Stomach smooth muscle (tissue), 2 donors: ENCODE data around the gene SLMAP.

Experiments used
- H3K27ac ChIP-seq: one replicate; pipeline ENCODE4 v1.7.0; 2013; ENCODE audit warnings: mild to moderate bottlenecking, low read length, inconsistent platforms
- H3K27me3 ChIP-seq, 2 donors: one replicate each; pipeline ENCODE4 v1.7.0; 2013; ENCODE audit warnings: low read length in 2 of 2; ENCODE audit not compliant: insufficient read depth in 2 of 2, control insufficient read depth in 1 of 2
- H3K36me3 ChIP-seq, 2 donors: one replicate each; pipeline ENCODE4 v1.7.0; 2013; ENCODE audit warnings: low read length in 2 of 2; ENCODE audit not compliant: control insufficient read depth in 2 of 2, insufficient read depth in 2 of 2
- H3K4me1 ChIP-seq: one replicate; pipeline ENCODE4 v1.7.0; 2013; ENCODE audit warnings: low read length; ENCODE audit not compliant: control insufficient read depth, insufficient read depth
- H3K4me3 ChIP-seq, 2 donors: one replicate each; pipeline ENCODE4 v1.7.0; 2013; ENCODE audit warnings: low read length in 2 of 2
- H3K9ac ChIP-seq, 2 donors: one replicate each; pipeline ENCODE4 v1.7.0; 2013; ENCODE audit warnings: low read length in 2 of 2, mild to moderate bottlenecking in 1 of 2
- H3K9me3 ChIP-seq, 2 donors: one replicate each; pipeline ENCODE4 v1.7.0; 2013; ENCODE audit warnings: low read length in 2 of 2; ENCODE audit not compliant: control insufficient read depth in 2 of 2
- donor health status: healthy.
- donor health status: Pancreatic carcinoma.

Gene SLMAP

DNA sequence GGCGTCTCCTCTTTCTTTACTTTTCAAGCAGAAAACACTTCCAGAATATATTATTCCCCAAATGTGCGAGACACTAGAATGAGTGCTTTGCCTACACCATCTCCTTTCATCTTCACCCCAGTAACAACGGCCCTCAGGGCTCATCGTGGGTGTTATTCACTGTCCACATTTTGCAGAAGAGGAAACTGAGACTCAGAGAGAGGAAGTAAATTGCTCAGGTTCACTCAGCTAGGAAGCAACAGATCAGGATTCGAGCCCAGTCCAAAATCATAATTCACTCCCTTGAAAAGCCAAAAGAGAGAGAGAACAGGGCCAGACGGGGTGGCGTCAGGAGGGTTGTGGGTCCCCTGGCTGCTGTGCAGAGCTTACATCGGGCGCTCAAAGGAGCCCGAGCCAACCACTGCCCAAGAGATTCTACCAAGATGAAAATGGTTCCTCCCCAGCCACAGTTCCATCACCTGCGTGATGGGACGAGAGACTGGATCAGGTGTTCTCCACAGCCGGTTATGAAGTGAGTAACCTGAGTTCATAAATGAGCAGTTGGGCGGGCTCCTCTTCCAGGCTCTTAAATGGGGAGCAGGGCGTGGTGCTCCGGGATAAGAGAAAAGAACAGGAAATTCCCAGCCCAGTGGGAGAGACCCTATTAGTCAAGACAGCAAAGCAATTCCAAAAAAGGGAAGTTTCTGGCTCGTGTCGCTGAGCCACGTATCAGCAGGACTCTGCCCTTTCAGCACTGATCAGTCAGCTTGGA is 203.5 kb downstream of the SLMAP start:
- peak overlapping the region; percentile 27 to 47 for H3K4me3 ChIP-seq
- peak overlapping the region; percentile 28 to 36 for H3K9ac ChIP-seq
- H3K27ac ChIP-seq = peak overlapping the region; percentile 41
- H3K9me3 ChIP-seq = no peaks in the 10 kb centered on the region
- H3K4me1 ChIP-seq = peaks cover 19% of the 10 kb centered on the region
- H3K27me3 ChIP-seq = no peaks in the 10 kb centered on the region
- H3K36me3 ChIP-seq = no peaks in the 10 kb centered on the region

GRCh38 chr3:57960174-57960505 is 204.0 kb downstream of the SLMAP start:
- H3K9ac ChIP-seq = peak overlapping the region; percentile 6 to 36
- no peaks in the 10 kb centered on the region for H3K27me3 ChIP-seq
- H3K36me3 ChIP-seq = no peaks in the 10 kb centered on the region
- peaks cover 19% of the 10 kb centered on the region for H3K4me1 ChIP-seq
- H3K9me3 ChIP-seq = no peaks in the 10 kb centered on the region
- peak overlapping the region; percentile 24 for H3K27ac ChIP-seq
- H3K4me3 ChIP-seq = peak overlapping the region; percentile 27 to 35

- H3K27me3 ChIP-seq = no peaks in the 10 kb centered on the region
- no peak overlapping the region for H3K9ac ChIP-seq
- no peaks in the 10 kb centered on the region for H3K9me3 ChIP-seq
- no peaks in the 10 kb centered on the region for H3K36me3 ChIP-seq
- H3K4me3 ChIP-seq = no peak overlapping the region
- peaks cover 19% of the 10 kb centered on the region for H3K4me1 ChIP-seq
- no peak overlapping the region for H3K27ac ChIP-seq
Observed at GRCh38 chr3:57961177-57961827, 205.2 kb downstream of the SLMAP start.

DNA sequence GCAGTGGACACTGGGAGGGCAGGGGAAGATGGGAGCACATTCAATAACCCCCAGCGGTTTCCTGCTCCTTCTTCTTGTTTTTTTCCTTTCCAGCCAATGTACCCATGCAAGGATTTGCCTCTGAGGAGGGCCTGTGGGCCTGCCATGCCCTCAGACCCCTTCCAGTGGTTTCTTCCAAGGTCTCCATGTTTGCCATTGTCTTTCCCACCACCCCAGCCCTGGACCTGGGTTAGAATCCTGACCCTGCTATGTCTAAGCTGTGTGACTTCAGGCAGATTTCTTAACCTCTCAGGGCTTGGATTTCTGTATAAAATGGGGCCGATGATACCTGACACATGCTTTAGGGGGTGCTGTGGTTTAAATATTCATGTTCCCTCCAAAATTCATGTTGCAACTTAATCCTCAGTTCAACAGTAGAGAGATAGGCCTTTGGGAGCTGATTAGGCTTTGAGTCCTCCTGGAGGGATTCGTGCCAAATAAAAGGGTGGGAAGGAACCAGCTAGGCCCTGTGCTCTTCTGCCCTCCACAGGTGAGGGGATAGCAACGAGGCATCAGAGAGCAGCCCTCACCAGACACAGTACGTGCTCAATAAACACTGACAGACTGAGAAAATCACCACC is 205.8 kb downstream of the SLMAP start:
- H3K9me3 ChIP-seq = no peaks in the 10 kb centered on the region
- H3K36me3 ChIP-seq = no peaks in the 10 kb centered on the region
- H3K27ac ChIP-seq = no peak overlapping the region
- H3K9ac ChIP-seq = no peak overlapping the region
- no peak overlapping the region for H3K4me3 ChIP-seq
- no peaks in the 10 kb centered on the region for H3K27me3 ChIP-seq
- H3K4me1 ChIP-seq = peaks cover 19% of the 10 kb centered on the region

DNA sequence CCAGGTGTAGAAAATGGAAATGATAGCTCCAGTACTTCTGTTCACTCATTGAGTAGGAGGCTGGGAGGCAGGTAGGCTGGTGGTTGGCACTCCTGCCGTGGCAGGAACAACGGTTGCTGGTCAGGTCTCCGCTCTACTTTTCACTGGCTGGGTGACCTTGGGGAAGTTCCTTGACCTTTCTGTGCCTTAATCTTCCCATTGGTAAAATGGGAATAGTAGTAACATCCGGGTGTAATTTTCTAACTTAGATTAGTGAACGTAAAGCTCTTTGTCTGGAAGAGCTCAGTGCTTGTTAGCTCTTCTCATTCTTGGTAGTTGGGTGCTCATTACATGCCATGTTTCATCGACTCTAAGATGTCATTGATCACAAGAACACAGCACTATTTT is 206.3 kb downstream of the SLMAP start:
- no peaks in the 10 kb centered on the region for H3K36me3 ChIP-seq
- peaks cover 19% of the 10 kb centered on the region for H3K4me1 ChIP-seq
- no peak overlapping the region for H3K4me3 ChIP-seq
- H3K9ac ChIP-seq = no peak overlapping the region
- H3K9me3 ChIP-seq = no peaks in the 10 kb centered on the region
- no peak overlapping the region for H3K27ac ChIP-seq
- H3K27me3 ChIP-seq = no peaks in the 10 kb centered on the region

- peaks cover 17% of the 10 kb centered on the region for H3K4me1 ChIP-seq
- H3K4me3 ChIP-seq = no peak overlapping the region
- no peak overlapping the region for H3K9ac ChIP-seq
- no peaks in the 10 kb centered on the region for H3K36me3 ChIP-seq
- no peak overlapping the region for H3K27ac ChIP-seq
- H3K27me3 ChIP-seq = no peaks in the 10 kb centered on the region
- no peaks in the 10 kb centered on the region for H3K9me3 ChIP-seq
Observed at GRCh38 chr3:57963811-57964346, 207.8 kb downstream of the SLMAP start.

- H3K4me1 ChIP-seq = no peaks in the 10 kb centered on the region
- H3K4me3 ChIP-seq = no peak overlapping the region
- no peaks in the 10 kb centered on the region for H3K36me3 ChIP-seq
- H3K27me3 ChIP-seq = no peaks in the 10 kb centered on the region
- H3K27ac ChIP-seq = no peak overlapping the region
- H3K9me3 ChIP-seq = no peaks in the 10 kb centered on the region
- no peak overlapping the region for H3K9ac ChIP-seq
Observed at GRCh38 chr3:57966829-57967228, 210.7 kb downstream of the SLMAP start.

- Histone ChIP-seq H3K27ac (no peak overlapping the region), H3K36me3 (no peaks in the 10 kb centered on the region), H3K4me3 (no peak overlapping the region), H3K9me3 (no peaks in the 10 kb centered on the region), H3K9ac (no peak overlapping the region), H3K27me3 (no peaks in the 10 kb centered on the region), H3K4me1 (peaks cover 2% of the 10 kb centered on the region)
Observed at GRCh38 chr3:57967590-57967989, 211.5 kb downstream of the SLMAP start.

DNA sequence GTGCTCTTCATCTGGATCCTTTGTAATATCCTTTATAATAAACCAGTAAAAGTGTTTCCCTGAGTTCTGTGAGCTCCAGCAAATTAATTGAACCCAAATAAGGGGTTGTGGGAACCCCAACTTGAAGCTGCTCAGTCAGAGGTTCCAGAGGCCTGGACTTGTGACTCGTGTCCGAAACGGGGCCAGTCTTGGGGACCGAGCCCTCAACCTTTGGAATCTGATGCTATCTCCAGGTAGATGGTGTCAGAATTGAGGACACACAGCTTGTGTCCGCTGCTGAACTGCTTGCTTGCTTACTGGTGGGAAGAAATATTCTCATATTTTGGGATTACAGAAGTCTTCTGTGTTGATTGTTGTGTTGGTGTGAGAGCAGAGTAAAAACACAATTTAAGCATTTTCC is 212.4 kb downstream of the SLMAP start:
- H3K4me3 ChIP-seq = no peak overlapping the region
- no peak overlapping the region for H3K9ac ChIP-seq
- no peaks in the 10 kb centered on the region for H3K9me3 ChIP-seq
- H3K27me3 ChIP-seq = no peaks in the 10 kb centered on the region
- H3K27ac ChIP-seq = no peak overlapping the region
- no peaks in the 10 kb centered on the region for H3K36me3 ChIP-seq
- H3K4me1 ChIP-seq = peaks cover 2% of the 10 kb centered on the region

DNA sequence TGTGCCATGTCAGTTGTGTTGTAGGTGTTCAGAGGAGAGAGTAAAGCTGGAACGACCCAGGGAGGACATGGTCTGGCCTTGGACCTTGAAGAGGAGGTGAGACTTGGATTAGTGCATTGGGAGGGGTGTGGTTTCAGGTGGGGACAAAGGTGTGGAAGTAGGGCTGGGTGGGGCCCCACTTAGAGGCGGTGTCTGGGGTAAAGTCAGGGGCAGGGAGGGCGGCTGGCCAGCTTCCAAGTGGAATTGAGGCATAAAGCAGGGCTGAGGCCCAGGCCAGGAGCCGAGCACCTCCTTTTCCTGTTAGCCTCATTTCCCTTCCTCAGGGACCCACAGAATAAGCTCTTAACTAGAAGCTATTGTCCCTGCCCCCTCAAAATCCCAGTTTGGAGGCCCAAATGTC is 215.9 kb downstream of the SLMAP start:
- Histone ChIP-seq H3K36me3 (no peaks in the 10 kb centered on the region), H3K9ac (no peak overlapping the region), H3K4me3 (no peak overlapping the region), H3K4me1 (peaks cover 2% of the 10 kb centered on the region), H3K27me3 (no peaks in the 10 kb centered on the region), H3K27ac (no peak overlapping the region), H3K9me3 (no peaks in the 10 kb centered on the region)
